CD4-positive, alpha-beta T cell treated with Interferon gamma for 1 hour (primary cell): Measurements from ENCODE around the gene EEA1.
A peak's percentile ranks its signal among the peaks of the same experiment; 100 is the strongest.

Source experiments
- DNase-seq: peaks from one replicate; pipeline ENCODE4 v3.0.0-alpha.2; 2020

The EEA1 gene

DNA sequence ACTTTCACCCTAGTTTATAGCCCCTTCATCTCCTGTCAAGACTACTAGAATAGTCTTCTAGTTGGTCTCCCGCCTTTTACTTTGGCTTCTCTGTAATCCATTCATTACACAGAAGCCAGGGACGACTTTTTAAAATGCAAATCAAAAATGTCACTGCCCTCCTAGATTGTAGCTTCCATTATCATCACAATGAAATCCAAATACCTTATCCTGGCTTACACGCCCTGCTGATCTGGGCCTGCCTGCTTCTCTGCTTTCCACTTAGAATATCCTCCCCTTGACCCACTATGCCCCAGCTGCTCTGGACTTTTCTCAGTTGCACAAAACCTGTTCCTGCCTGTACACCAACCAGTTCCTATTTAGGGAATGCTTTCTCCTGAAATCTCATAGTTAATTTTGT is 4.5 kb upstream of the EEA1 start:
- no peak for DNase-seq

DNA sequence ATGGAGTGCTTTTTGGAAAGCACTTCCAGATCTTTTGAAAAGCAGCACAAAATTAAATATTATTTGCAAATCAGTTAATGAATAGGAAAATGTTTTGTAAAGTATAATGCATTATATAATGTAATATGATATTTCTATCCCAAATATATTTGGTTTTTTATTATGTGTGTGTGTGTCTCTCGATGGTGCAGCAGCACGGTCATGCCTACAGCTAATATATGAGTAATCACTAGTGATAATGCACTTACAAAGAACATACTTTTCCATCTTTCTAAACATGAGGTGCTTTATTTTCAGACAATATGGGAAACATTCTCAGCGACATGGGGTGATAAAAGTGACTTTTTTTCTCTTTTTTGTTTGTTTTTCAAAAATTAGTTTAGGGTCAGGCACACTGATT is 1.3 kb upstream of the EEA1 start:
- no peak for DNase-seq

DNA sequence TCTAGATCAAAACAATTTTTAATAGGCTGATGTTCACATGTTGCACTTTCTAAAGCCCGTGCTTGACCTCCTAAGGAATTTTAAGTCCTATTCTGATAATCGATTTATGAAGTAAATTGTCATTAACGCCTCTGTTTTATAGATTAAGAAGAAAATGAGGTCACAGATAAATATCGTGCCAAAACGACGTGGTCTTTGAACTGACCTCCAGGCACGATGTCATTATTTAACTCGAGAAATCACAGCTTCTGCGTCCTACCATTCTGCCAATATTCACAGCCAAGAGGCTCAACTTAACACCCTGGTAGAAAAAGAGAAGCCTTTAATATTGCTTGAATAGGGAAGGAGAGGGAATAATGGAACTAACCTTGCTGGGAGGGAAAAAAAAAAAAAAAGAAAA is 888 bp upstream of the EEA1 start:
- DNase-seq, result no peak

DNA sequence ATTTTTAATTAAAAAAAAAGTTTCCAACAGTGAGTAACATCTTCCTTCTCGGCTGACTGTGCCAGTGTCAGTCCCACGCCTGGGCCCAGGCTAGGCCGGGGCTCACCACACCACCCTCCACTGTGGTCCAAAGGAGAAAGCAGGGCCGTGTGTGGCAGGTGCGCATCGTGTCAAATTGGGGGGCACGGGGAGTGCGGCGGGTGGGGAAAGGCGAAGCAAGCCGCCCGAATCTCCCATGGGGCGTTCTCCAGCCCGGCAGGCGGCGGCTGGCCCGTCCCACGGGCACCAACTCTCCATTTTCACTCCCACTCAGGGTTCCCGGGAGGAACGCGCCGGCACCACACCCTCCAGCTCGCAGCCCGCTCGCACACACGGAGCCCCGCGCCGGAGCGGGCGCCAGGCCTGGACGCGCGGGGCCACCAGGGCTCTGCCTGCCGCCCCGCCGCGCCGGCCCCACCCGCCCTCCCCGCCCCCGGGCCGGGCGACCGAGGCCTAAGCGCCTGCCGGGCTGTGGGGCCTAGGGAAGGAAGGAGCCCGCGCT is 604 bp downstream of the EEA1 start:
- DNase-seq, result peak; percentile 19

DNA sequence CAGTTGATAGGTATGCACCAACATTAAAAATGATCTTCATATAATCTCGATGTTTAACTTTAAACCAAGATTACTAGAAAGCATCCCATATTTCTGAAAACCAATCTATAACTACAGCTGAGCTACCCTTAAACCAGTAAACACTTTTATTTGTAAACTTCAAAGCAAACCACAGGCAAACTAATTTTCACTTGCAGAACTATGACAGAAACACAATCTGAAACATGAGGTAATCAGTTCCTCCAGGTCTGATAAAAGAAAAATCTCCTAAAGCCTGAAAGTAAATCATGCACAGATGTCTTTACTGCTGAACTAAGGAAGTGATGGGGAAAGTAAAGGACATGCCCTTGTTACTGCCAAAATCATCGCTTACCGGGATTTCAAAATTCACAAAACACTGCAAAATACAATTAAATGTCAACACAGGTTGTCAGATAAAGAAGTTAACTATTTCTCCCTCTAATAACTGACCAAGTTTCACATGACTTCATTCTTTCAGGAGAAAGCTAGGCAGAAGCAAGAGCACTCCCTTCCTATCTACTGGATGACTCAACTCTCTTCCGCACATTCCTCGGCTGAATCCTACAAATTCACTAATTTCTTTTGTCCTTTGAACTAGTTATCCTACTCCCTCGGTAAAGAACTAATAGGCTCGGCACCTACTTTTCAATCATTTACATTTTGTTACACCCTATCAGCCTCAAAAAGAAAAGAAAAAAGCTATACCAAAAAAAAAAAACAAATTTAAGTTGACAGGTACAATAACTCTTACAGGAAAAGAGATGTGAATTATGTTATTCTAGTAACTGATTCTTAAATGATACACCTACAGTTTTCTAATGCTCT is 1.4 kb downstream of the EEA1 start:
- no peak for DNase-seq

DNA sequence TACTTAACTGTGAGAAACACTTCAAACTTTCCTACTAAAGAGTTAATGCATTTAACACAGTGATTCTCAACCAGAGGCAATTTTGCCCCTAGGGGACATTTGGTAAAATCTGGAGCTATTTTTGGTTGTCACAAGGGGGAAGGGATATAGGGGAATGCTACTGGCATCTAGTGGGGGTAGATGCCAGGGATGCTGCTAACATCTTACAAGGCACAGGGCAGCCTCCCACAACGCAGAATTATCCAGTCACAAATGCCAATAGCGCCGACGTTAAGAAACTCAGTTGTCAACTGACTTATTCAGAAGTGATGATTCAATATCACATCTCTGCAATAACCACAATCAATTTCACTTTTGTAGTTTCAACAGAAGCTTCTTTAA is 2.0 kb downstream of the EEA1 start:
- peak; percentile 11 for DNase-seq

DNA sequence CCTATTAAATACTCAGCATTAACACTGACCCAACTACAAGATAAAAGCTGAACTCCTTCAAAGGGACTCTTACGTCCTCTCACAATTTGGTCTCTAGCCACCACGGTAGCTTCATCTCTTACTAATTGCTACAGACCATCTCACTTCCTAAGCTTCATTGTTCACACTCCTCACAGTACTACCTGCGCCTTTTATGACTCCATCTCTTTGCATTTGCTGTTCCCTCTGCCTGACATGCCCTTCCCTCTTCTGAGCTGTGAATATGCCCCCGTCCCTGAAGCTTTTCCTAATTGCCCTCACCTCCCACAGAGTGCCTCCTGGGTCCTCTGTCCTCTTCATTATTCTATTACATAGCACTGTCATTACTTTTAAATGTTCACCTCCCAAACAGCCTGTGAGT is 2.5 kb downstream of the EEA1 start:
- no peak for DNase-seq

DNA sequence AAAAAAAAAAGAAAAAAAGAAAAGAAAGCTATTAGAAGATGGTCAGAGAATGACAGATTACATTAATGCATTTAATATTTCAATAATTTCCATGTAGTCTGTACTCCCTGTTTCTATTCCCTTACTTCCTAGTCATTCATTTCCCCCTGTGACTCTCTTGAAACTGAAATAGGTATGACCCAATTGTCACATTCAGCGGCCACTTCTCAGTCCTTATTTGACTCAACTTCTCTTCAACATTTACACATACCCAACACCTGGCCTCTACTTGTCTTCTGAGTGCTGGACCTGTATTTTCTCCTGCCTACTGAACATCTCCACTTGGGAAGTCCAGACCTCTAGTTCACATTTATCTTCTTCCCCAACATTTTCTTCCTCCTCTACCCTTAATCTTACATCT is 7.2 kb downstream of the EEA1 start:
- DNase-seq, result no peak

DNA sequence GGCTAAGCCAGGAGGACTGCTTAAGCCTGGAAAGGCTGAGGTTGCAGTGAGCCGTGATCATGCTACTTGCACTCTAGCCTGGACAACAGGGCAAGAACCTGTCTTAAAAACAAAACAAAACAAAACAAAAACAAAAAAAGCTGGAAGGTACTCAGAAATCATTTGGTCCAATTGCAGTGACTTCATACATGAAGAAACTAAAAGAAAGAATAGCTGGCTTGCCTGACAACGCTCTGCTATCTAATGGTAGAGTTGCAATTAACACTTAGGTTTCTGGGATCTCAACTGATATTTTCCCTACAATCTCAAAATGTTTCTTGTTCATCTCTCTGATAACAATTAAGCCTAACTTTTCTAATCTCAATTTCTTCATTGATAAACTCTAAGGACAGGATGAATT is 13.7 kb downstream of the EEA1 start:
- no peak for DNase-seq

DNA sequence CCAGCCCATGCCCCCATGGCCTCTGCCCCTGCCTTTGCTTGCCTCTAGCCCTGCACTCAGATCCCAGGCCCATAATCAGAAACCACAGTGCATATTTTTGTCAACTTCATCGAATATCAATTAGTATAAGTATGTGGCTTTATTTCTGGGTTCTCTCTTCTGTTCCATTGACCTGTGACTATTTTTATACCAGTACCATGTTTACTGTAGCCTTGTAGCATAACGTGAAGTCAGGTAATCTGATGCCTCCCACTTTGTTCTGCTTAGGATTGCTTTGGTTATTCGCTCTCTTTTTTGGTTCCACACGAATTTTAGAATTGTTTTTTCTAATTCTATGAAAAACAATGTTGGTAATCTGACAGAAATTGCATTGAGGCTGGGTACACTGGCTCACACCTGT is 14.9 kb downstream of the EEA1 start:
- DNase-seq, result no peak

DNA sequence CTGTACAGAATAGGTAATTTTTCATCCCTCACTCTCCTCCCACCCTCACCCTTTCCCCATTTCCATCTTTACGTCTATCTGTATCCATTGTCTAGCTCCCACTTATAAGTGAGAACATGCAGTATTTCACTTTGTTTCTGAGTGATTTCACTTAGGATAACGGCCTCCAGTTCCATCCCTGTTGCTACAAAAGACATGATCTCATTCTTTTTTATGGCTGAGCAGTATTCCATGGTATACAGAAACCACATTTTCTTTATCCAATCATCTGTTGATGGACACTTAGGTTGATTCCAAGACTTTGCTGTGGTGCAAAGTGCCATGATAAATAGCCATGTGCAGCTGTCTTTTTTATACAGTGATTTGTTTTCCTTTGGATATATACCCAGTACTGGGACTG is 16.4 kb downstream of the EEA1 start:
- DNase-seq, result no peak

DNA sequence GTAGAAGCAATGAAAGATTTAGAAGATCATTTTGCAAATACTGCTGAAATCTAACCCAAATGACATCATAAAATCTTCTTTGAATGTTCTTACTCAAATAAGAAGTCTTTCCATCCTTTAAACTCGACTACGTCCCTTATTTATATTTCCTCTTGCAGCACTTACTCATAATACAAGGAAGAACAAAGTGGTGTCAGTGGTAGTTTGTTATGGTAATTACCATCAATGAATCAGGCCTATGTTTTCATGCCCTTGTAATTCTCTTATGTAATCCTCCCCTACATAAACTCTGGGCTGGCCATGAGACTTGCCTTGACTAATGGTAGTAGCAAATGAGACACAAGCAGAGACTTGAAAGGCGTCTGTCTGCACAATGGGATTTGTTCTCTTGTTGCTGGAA is 17.0 kb downstream of the EEA1 start:
- no peak for DNase-seq

DNA sequence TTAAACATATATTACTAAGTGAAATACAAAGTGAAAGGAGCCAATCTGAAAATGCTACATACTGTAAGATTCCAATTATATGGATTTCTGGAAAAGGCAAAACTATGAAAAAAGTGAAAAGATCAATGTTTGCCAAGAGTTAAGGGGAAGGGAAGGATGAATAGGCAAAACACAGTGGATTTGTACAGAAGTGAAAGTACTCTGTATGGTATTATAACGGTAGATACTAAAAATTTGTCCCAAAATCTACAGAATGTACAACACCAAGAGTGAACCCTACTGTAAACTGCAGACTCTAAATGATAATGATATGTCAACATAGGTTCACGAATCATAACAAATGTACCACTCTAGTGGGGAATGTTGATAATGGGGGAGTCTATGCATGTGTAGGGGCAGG is 17.8 kb downstream of the EEA1 start:
- no peak for DNase-seq

DNA sequence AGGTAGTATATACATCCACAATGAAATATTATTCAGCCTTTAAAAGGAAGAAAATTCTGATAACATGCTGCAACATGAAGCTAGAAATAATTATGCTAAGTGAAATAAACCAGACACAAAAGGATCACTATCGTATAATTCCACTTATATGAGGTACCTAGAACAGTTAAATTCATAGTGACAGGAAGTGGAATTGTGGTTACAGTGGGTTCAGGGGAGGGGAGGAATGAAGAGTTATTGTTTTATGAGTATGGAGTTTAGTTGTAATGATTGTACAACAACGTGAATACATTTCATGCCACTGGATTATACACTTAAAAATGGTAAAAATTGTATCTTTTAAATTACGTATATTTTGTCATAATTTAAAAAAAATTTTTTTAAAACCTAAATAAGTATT is 21.0 kb downstream of the EEA1 start:
- DNase-seq, result no peak

DNA sequence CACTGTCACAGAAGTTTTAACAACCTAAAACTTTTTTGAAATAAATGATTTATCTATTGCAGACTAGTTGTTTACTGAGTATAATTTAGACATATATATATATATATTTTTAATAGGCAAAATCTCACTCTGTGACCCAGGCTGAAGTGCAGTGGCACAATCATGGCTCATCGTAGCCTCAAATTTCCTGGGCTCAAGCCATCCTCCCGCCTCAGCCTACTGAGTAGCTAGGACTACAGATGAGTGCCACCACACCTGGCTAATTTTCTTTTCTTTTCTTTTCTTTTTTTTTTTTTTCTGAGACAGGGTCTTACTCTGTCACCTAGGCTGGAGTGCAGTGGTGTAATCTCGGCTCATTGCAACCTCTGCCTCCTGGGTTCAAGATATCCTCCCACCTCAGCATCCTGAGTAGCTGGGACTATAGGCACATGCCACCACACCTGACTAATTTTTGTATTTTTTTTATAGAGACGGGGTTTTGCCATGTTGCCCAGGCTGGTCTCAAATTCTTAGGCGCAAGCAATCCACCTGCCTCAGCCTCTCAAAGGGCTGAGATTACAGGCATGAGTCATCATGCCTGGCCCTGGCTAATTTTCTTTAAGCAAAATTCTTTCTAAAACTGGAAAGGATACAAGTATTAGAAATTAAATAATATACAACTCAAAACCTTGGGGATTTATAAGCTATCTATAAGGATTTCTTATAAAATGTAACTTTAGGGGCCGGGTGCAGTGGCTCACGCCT is 23.1 kb downstream of the EEA1 start:
- DNase-seq, result no peak

DNA sequence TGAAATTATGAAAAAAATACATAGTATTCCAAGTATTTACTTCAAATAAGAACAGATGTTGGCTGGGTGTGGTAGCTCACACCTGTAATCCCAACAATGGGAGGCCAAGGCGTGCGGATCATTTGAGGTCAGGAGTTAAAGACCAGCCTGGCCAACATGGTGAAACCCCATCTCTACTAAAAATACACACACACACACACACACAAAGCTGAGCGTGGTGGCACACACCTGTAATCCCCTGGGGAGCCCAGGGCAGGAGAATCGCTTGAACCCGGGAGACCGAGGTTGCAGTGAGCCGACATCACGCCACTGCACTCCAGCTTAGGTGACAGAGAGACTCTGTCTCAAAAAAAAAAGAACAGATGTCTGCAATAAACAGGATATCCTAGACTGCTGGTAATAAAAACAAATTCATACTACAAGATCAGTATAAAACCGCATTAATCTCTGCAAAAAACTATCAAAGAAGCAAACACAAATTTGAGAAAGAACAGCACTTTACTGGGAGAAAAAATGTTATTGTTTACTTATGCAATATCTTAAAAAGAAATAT is 23.8 kb downstream of the EEA1 start:
- DNase-seq, result no peak

DNA sequence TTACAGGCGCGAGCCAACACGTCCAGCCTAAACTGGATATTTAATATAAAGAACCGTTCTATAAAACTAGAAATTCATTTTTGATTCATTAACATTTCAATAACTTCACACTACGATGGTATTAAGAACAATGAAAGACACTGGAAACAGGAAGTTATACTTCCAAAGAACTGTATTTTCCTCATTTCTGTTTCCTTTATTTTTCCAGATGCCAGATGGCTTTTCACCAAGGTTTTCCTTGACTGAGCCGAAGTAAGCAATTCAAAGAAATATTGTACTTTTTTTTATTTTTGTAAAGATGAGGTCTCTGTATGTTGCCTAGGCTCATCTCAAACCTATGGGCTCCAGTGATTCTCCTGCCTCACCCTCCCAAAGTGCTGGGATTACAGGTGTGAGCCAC is 28.2 kb downstream of the EEA1 start:
- DNase-seq, result no peak

DNA sequence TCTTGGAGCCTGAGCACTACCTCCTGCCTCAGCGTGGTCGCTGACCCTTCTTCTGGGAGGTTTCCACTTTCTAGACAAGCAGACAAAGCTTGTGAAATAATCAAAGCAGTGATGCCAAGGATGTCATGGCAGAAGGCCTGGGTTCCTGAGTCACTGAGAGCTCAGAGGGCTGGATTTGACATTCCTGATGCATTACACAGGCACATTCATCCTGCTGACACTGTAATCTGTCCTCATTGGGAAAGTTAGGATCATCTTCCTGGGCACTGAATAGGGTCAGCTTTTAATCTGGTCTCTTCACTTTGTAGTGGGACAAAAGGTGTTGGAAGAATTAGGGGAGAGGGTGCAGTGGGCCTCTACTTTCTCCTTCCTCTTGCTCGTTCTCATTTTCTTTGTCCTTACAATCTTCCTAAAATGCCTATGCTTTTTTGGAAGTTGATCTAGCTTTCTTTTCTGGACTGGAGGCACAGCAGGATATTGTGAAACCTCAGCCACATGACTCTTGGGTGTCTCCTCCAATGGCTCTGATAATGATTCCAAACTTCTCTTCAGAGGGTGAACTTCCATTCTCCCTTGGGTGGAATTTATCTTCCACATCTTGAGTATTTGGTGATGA is 29.6 kb downstream of the EEA1 start:
- no peak for DNase-seq

DNA sequence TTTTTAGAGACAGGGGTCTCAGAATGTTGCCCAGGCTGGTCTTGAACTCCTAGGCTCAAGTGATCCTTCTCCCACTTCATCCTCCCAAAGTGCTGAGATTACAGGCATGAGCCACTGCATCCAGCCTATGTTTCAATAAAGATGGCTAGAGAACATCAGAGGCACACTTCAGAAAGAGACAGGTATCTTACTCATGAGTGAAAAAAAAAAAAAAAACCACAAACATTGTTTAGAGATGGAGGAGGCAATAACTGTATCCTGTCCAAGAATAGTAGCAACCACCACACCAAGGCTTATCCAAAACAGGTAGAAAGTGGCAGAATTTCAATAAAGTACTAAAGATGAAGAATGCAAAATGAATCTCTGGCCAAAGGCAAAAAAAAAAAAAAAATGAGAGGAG is 30.3 kb downstream of the EEA1 start:
- DNase-seq, result no peak

DNA sequence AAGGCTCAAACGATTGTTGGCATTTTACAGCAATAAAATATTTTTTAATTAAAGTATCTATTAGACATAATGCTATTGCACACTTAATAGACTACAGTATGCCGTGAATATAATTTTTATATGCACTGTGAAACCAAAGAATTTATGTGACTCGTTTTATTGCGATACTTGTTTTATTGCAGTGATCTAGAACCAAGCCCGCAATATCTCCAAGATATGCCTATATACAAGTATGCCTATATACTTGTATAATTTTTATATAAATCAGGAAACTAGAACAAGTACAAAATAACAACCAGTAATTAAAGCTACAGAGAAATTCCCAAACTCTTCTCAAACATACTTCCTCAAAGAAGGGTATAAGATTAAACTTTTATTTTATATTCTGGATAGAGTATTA is 31.3 kb downstream of the EEA1 start:
- no peak for DNase-seq

DNA sequence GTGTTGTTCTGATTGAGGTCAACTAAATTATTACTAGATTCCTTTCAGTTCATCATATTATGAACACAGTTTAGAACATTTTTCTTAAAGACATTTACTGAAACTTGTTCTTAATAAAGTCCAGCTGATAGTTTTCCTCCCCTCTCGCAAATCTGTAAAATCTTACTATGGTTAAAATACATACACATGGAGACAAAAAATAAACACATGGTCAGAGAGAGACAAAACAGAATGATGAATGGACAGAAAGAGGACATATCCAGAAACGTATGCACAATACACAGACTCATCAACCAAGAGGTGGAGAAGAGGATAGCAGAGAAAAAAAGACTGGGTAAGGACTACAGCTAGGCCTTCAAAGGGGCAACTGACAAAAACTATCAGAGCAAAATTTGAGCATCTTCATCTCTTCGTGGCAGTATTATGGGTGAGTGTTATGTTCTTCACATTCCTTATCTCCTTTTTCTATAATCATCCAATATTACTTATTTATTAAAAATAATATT is 38.4 kb downstream of the EEA1 start:
- no peak for DNase-seq

DNA sequence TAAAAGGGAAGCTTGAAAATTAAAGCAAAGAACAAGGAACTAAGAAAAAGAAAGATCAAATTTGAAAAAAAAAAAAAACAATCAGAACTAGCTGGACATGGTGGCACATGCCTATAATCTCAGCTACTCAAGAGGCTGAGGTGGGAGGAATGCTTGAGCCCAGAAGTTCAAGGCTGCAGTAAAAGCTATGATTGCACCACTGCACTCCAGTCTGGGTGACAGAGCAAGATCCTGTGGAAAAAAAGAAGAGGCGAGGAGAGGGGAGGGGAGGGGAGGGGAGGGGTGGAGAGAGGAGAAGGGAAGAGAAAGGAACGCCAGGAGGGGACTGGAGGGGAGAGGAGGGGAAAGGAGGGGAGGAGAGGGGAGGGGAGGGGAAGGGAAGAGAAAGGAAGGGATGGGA is 43.0 kb downstream of the EEA1 start:
- no peak for DNase-seq

DNA sequence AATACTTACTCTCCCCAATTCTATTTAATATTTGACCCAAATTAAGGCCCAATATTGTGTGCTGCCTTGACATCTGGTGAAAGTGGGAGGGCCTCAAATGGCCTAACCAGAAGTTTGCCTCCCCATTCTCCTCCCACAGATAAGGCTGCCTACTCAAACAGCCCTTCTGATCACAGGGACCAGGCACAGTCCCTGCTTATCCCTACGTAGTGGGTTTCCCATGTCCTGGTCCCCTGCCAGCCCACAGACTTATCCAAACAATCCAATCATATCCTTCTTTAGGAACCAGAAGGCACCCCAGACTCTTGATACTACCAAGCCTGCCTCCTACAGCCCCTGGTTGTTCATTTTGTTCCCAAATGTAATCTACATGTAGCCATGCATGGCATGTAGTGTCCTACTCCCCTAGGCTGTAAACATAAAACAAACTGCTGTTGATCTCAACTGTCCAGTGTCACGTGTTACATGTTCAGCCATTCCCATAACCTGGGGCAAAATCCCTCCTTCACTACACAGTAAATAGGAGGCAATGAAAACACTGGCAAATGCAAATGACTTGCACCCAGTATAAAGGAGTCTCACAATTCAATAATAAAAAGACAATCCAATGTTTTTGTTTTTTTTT is 49.3 kb downstream of the EEA1 start:
- DNase-seq, result no peak
